ENCODE data around the gene IGSF21. TPM values are rescaled to one million over a fixed set of nuclear protein-coding genes. Genes with fewer than 3 reads are reported as not detected.

IGSF21 gene
- total RNA-seq, 1 experiment from 2014 or later, result 5.2 TPM

- no peak overlapping the region for H2BK5ac ChIP-seq (ENCODE audit: insufficient read length, low read length)
- no peak overlapping the region for H4K91ac ChIP-seq (ENCODE audit: insufficient read length, low read depth, low read length)
- no peak overlapping the region for H3K56ac ChIP-seq (ENCODE audit: insufficient read length, low read depth, low read length)
- no peak overlapping the region for H2BK120ac ChIP-seq (ENCODE audit: low read depth, low read length, poor library complexity, severe bottlenecking)
- no peak overlapping the region for H4K5ac ChIP-seq (ENCODE audit: insufficient read length, low read depth, low read length)
- H3K23me2 ChIP-seq (ENCODE audit: insufficient read length, low read depth, low read length, poor library complexity, severe bottlenecking), result no peaks in the 10 kb centered on the region
- DNase-seq, result no peak
- Mint-ChIP-seq H3K36me3 (ENCODE audit: insufficient read depth in 1 of 3, low read depth in 3 of 3) (peaks cover 24 to 40% (median 26%) of the 10 kb centered on the region in 3 experiments), H3K4me3 (peak overlapping the region in 1 of 2 experiments; percentile 40; a peak in 1 of 5 replicates), H3K4me1 (peaks cover 51 to 76% of the 10 kb centered on the region in 2 experiments), H3K27me3 (ENCODE audit: low read depth) (peaks cover 1% of the 10 kb centered on the region), H3K9me3 (peaks cover 30% of the 10 kb centered on the region in 2 experiments), H3K27ac (peak overlapping the region in 2 of 3 experiments; percentile 57 to 98; a peak in 5 of 7 replicates)
- no peak overlapping the region for H2BK15ac ChIP-seq (ENCODE audit: low read depth, low read length)
- no peak overlapping the region for H4K8ac ChIP-seq (replicated peaks; ENCODE audit: insufficient read length, low read depth, low read length)
- no peak overlapping the region; the same call in 1 of the 2 replicates for H3K14ac ChIP-seq (ENCODE audit: insufficient read depth, low read length)
- H2BK20ac ChIP-seq (ENCODE audit: low read depth, low read length, poor library complexity, severe bottlenecking), result no peak overlapping the region
- H3T11ph ChIP-seq (ENCODE audit: low read length), result no peak overlapping the region
- no peak overlapping the region for H2AK5ac ChIP-seq (ENCODE audit: insufficient read length, low read length)
- TF ChIP-seq CTCF (conservative IDR thresholded peaks at IDR 0.05), result no peak
- H3K18ac ChIP-seq (ENCODE audit: insufficient read length, low read depth, low read length), result no peak overlapping the region
- H3K79me2 ChIP-seq (ENCODE audit: insufficient read depth, low read length), result no peaks in the 10 kb centered on the region
- H3K4me1 ChIP-seq (ENCODE audit: insufficient read depth, low read length), result peaks cover 16% of the 10 kb centered on the region; the same call in 1 of the 2 replicates
- H3K9me3 ChIP-seq (ENCODE audit: control insufficient read depth, low read depth, low read length), result peaks cover 7% of the 10 kb centered on the region
- H3K23ac ChIP-seq (ENCODE audit: insufficient read length, low read depth, low read length), result no peak overlapping the region
- H3K4me2 ChIP-seq (ENCODE audit: insufficient read depth, insufficient read length, low read length), result no peak overlapping the region
- no peaks in the 10 kb centered on the region for H3K79me1 ChIP-seq (ENCODE audit: insufficient read depth, low read depth, low read length, poor library complexity, severe bottlenecking)
- H3K27ac ChIP-seq (ENCODE audit: insufficient read length, low read depth, low read length), result no peak overlapping the region
- no peak overlapping the region for H2BK12ac ChIP-seq (ENCODE audit: insufficient read length, low read depth, low read length)
- WGBS (ENCODE audit: extremely low coverage, insufficient read length, low lambda C conversion rate), result no CpG with 5 or more reads among the region's 12 CpGs
- no peak overlapping the region for H3K4ac ChIP-seq (ENCODE audit: low read depth, low read length)
- no peaks in the 10 kb centered on the region for H3K27me3 ChIP-seq (ENCODE audit: insufficient read depth, low read length)
- H3K9ac ChIP-seq (ENCODE audit: extremely low read depth, insufficient read length, low read length), result no peak overlapping the region
- no peak overlapping the region for H2AFZ ChIP-seq (ENCODE audit: low read length)
- no peaks in the 10 kb centered on the region for H4K20me1 ChIP-seq (ENCODE audit: control insufficient read depth, insufficient read depth, insufficient read length)
These were observed 301.2 kb downstream of the IGSF21 start for GRCh38 chr1:18408656-18409370.

Data from H9 (cell line).